Measurements from ENCODE around the gene SPART.

GRCh38 chr13:36273431-36273830, 72.8 kb downstream of the SPART start:
- TF ChIP-seq POLR2A (IDR thresholded peaks at IDR 0.05), result no peak
- no peak for TF ChIP-seq CTCF (IDR thresholded peaks at IDR 0.05)
